Fibroblast of skin of left quadriceps (primary cell): ENCODE data around the gene FBXO27.
A peak's percentile ranks its signal among the peaks of the same experiment; 100 is the strongest.
"Not testable (repeated sequence)": the region's sequence is repeated elsewhere in the genome, so short reads cannot be mapped to it uniquely, and the experiment has no call there.

ENCODE experiments used
- DNase-seq, 2 experiments: peaks; one replicate each; pipeline ENCODE4 v3.0.0-alpha.2; 2013; ENCODE audit warnings: low read depth in 2 of 2

The FBXO27 gene, protein sequence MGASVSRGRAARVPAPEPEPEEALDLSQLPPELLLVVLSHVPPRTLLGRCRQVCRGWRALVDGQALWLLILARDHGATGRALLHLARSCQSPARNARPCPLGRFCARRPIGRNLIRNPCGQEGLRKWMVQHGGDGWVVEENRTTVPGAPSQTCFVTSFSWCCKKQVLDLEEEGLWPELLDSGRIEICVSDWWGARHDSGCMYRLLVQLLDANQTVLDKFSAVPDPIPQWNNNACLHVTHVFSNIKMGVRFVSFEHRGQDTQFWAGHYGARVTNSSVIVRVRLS

DNA sequence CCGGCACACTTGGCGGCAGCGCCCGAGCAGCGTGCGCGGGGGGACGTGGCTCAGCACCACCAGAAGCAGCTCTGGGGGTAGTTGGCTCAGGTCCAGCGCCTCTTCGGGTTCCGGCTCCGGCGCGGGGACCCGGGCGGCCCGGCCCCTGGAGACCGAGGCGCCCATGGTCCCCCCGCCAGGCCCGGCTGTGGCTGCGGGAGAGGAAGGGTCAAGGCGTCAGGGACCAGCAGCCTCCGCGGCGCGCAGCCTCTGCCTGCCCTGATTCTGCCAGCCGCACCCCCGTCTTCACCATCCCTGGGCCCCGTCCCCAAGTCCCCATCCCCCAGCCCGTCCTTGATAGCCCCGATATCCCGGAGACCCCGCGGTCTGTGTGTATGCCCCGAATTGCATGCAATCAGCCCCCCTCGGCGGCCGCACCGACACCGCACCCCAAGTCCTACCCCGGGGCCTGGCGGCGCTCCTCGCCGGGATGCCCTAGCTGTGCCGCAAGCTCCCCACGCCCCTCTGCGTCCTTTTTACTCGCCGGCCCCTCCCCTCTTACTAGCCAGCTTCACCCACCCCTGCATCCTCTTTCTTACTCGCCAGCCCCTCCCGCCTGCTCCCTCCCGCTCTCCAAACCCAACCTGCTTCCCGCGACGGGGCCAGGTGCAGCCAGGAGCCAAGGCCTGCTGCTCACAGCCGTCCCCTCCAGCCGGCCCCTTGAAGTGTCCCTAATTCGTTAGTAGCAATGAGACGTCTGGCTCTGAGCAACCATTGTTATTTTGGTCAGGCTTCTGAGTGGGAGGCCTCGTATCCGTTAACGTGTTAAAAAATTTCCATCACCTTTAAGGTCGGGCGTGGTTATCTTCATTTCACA lies at the start of gene FBXO27:
Gene FBXO27 (minus strand): TSS at position 487 of the 856 bp plus-strand sequence. CDS start 322 bp downstream, at position 165.
- DNase-seq, result no peak

DNA sequence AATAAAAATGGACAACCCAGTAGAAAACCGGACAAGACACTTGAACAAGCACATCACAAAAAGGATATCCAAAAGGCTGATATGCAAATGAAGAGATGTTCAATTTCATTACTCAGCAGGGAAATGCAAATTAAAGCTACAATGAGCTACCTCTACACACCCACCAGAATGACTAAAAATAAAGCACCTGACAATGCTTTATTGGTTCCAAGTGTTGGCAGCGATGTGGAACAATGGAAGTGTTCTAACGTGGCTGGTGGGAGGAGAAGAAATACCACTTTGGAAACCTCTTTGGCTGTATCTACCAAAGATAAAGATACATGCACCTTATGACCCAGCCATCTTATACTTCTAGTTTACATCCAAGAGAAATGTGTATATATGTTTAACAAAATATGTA lies 48.1 kb upstream of the FBXO27 start:
- no peak for DNase-seq

DNA sequence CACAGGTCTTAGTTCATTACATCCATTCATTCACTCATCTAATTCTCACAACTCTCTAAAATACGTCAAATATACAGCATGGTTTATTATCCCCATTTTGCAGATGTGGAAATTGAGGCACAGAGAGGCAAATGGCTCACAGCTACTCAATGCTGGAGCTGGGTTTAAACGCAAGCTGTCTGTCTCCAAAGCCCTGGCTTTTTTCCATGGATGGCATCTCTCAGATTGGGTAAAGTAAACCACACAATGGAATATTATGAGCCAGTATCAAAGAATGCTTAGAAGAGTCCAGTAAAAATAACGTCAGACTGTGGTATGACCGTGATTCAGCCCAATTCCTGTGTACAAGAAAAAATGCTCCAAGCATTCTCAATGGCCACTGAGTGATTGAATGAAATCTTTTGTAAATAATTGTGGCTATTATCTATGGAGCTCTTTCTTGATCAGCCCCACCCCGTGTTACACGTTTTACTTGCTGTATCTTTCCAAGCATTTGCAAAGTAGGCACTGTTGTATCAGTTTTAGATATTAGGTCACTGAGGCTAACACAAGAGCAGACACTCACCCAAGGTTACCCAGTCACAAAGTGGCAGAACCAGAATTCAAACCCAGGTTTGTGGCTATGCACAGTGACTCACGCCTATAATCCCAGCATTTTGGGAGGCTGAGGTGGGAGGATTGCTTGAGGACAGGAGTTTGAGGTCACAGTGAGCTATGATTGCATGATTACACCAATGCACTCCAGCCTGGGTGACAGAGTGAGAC lies 46.3 kb upstream of the FBXO27 start:
- peak; percentile 76 to 80 for DNase-seq

DNA sequence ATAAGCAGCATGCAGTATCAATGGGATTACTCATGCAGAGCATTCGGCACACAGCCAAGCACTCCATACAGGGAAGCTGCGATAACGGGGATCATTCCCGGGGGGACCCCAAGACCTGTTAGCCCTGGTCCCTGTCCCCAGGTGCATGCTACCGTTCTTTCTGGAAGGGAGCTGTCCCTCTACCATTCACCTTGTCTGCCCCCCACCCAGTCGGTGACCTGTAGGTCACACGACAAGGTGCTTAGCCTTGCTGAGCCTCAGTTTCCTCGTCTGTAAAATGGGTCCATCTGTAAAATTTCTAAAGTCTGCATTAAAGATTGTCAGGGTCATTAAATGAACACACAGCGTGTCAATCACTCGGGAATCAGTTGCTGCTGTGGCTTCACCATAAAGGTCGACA lies 45.0 kb upstream of the FBXO27 start:
- no peak for DNase-seq

DNA sequence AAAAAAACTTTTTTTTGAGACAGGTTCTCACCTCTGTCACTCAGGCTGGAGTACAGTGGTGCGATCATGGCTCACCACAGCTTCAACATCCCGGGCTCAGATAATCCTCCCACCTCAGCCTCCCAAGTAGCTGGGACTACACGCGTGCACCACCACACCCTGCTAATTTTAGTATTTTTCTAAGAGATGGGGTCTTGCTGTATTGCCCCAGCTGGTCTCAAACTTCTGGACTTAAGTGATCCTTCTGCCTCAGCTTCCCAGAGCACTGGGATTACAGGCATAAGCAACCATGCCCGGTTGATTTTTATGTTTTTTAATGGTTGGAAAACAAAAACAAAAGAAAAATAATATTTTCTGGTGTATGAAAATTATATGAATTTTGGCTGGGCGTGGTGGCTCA lies 42.6 kb upstream of the FBXO27 start:
- DNase-seq, result no peak

DNA sequence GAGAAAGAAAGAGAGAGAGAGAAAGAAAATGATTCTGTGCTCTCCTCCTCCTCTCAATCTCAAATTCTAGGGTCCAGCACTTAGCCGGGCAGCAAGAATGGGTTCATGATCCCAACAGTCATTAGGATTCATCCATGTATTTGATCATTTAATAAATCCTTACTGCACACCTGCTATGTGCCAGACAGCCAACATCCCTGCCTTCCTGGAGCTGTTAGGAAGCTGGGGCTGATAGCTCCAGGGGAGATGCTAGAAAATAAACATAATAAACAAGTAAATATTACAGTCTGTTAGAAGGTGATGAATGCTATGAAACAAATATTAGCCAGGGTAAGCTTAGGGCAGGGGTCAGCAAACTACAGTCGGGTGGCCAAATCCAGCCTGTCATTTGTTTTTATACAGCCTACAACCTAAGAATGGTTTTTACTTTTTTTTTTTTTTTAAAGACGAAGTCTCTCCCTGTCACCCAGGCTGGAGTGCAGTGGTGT lies 41.9 kb upstream of the FBXO27 start:
- no peak for DNase-seq

DNA sequence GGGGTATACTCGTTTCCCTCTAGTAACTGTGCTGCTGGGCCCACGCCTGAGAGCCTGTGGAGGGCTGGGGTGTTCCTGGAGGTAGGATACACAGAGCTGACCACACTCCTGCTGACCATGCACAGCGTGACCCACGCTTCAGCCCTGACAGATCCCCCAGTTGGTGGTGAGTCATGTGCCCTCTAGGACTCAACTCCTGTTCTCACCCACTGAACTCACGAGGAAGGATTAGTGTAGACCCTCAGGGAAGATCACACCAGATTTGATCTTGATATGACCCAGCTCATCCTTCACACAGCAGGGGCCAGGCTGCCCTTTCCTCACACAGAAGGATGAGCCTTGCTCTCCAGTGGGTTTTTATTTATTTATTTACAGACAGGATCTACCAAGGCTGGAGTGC lies 38.5 kb upstream of the FBXO27 start:
- DNase-seq, result no peak

DNA sequence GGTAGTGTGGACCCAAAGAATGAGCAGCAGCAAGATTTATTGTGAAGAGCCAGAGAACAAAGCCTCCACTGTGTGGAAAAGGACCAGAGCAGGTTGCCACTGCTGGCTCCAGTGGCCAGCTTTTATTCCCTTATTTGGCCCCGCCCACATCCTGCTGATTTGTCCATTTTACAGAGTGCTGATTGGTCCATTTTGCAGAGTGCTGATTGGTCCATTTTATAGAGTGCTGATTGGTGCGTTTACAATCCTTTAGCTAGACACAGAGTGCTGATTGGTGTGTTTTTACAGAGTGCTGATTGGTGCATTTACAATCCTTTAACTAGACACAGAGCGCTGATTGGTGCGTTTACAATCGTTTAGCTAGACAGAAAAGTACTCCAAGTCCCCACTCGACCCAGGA lies 35.9 kb upstream of the FBXO27 start:
- not testable (repeated sequence) for DNase-seq

DNA sequence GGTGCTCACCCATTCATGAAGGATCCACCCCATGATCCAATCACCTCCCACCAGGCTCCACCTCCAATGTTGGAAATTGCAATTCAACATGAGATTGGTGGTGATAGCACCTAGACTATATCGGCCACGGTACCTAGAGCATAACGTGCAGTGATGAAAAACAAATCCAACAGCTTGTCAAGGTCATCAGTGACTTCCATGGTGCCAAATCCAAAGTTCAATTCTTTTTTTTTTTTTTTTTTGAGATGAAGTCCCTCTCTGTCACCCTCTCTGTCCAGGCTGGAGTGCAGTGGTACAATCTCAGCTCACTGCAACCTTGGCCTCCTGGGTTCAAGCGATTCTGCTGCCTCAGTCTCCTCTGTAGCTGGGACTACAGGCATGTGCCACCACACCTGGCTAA lies 34.8 kb upstream of the FBXO27 start:
- no peak for DNase-seq

DNA sequence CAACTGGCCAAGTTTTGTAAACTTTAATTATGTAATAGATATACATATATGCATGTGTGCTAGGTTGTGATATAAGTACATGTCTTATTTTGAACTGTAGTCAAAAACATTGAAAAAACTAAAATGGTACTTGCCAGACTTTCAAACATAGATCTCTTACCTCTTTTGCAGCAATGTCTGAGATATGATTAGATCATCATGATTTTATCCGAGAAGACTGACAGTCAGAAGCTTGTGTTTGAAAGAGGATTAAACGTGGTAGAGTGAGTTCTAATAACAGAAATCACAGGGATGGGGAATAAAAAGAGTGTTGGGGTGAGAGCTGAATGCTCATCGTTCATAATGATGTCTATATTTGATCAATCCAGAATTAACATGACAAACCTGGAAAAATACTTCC lies 33.6 kb upstream of the FBXO27 start:
- no peak for DNase-seq

DNA sequence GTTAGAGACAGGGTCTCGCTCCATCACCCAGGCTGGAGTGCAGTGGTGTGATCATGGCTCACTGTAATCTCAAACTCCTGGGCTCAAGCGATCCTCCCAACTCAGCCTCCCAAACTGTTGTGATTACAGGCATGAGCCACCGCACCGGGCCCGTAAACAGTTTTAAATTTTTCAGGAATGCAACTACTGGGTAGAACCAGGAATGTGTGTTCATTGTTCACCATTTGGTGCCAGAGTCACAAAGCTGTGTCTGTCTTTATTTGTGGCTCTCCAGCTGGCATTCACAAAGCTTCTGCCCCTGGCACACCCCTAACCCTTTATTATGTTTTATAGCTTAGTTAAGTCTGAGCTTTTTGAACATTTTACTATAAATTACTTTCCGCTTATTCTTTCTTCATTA lies 32.1 kb upstream of the FBXO27 start:
- DNase-seq, result no peak

DNA sequence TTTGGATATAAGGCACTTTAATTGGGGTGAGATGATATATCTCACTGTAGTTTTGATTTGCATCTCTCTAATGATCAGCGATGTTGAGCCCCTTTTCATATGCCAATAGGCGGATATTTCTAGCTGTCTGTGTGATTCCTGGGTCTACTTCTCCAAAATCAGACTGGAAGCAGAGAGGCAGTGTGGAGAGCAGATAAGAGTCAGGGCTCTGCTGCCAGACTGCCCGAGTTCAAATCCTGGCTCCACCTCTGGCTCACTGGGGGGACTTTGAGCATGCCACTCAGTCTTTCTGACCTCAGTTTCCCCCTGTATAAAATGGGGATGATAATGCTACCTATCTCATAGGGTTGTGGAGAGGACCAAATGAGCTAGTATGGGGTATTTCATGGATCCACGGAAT lies 27.8 kb upstream of the FBXO27 start:
- no peak for DNase-seq

DNA sequence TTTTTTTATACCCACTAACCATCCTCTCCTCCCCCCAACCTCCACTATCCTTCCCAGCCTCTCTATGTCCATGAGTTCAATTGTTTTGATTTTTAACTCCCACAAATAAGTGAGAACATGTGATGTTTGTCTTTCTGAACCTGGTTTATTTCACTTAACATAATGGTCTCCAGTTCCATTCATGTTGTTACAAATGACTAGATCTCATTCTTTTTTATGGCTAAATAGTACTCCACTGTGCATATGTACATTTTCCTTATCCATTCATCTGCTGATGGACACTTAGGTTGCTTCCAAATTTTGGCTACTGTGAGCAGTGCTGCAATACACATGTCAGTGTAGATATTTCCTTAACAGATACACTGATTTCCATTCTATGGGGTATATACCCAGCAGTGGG lies 27.0 kb upstream of the FBXO27 start:
- no peak for DNase-seq

DNA sequence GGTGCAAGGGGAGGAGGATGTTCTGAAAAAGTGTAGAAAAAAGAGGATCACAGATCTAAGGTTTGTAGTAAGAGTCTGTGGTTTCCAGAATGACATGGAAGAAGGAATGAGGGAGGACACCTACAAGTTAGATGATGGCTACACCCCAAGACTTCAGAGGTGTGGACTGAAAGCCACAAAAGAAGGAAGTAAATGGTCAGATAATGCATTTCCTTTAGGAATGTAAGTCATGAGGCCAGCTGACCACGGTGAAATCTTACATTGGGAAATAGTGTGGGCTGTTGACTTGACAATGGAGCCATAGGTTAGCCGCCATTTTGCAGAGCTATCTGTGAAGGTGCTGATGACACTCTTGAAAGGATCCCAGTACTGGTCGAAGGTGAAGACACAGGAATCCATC lies 25.3 kb upstream of the FBXO27 start:
- DNase-seq, result no peak

DNA sequence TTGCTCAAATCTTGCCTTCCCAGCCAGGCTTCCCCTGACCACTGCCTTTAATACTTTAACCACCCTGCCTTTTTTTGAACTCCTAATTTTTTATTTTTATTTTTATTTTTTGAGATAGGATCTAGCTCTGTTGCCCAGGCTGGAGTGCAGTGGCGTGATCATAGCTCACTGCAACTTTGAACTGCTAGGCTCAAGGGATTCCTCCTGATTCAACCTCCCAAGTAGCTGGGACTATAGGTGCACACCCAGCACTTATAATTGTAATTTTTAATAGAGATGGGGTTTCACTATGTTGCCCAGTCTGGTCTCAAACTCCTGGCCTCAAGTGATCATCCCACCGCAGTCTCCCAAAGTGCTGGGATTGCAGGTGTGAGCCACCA lies 21.7 kb upstream of the FBXO27 start:
- no peak for DNase-seq

DNA sequence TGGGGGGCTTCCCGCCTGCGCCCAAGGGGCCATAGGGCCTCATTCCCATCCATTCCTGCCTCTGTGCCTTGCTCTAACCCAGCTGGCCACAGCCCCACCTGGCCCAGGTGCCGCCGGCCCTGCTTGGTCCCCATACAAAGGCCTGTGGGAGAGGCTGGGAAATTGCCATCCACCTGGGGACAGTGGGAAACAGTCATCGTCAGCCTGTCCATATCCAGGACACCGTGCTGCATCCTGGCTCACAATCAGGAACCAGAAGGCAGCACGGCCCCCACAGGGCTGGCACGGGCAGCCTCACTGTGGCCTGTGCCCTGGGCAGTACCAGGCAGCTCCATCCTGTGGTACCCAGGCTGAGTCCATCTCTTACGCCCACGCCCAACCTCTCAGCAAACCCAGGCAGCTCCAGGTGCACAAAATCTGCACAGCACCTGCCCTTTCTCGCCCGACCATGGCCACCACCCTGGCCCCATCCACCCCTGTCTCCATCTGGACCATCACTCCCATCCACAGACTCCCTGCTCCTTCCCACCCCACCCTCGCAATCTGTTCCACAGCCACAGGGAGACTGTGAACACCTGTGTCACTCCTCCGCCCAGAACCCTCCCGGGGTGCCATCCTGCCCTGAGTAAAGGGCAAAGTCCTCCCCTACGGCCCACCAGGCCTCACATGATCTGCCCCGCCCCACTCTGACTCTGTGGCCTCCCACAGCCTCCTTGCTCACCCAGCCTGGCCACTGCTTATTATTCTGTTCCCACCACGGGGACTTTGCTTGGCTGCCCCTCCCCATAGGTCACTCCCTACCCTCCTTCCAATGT lies 21.1 kb upstream of the FBXO27 start:
- DNase-seq, result no peak

DNA sequence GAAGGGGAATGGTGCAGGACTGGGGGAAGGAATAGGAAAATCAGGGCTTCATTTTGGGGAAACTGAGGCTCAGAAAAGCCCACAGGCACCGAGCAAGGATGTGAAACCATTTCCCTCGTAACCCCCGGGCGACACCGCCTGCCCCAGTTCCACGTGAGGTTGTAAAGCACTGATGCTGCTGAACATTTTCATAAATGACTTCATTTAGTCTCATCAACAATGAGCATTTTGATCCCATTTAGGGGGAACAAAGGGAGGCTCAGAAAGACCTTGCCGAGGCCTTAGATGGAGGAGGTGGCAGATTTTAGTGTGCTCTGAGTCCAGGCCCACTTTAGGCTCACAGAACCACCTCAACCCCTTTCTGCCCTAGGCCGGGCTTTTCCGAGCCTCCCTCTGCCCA lies 20.5 kb upstream of the FBXO27 start:
- no peak for DNase-seq

DNA sequence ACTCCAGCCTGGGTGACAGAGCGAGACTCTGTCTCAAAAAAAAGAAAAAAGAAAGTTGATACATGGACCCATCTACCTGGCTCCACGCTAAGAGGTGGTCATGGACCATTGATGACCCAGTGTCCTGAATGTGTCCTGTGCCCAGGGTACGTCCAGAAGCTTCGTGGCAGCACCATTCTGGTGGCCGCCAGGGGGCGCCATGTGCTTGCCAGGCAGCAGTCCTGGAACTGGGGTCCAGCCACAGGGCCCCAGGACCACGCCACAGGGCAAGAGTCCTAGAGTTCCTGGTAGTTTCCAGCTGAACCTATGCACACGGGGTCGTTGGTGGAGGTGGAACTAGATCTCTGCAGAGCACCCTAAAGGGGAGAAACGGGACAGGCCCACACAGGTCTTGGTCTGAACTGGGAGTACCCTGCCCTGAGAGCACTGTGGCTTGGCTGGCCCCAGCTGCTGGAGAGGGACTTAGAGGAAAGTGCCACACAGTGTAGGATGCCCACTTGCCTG lies 19.9 kb upstream of the FBXO27 start:
- DNase-seq, result no peak

DNA sequence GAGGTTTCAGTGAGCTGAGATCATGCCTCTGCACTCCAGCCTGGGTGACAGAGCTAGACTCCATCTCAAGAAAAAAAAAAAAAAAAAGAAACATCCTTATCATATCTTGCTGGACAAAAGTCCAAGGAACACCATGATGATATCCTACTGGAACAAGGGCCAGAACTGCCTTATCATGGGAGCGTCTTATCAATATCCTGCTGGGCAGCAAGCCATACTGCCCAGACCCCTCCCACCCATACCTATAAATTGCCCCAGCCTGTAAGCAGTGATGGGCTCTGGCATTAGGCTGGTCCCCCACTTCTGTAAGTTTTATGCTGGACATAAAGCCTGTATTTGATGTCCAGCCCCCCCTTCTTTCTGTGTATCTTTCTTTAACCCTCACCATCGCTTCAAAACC lies 14.7 kb upstream of the FBXO27 start:
- no peak for DNase-seq

DNA sequence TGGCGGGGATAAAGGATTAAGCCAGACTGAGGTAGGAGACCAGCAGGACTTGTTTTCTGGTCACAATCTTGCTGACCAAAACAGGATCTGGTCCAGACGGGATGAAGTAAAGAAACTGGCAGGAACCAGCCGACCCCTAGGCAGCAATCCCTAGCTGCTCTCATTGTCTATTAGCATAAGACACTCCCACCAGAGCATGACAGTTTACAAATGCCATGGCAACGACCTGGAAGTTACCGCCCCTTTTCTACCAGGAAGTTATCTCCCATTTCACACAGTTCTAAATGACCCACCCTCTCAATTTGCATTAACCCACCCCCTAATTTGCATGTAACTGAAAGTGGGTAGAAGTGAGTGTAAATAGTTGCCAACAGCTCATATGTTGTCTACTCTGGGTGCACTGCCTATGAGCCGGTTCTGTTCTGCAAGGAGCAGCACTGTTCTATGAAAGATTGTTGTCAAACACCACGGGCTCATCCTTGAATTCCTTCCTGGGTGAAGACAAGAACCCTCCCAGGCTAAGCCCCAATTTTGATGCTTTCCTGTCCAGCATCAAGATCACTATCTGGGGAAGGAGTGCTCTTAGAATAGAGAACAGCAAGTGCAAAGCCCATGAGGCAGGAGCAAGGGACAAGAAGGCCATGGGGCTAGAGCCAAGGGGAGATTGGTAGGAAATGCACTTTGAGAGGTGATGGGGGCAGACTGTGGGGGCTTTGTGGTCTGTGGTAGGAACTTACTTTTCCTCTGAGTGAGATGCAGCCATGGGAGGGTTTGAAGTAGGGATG lies 13.9 kb upstream of the FBXO27 start:
- no peak for DNase-seq

DNA sequence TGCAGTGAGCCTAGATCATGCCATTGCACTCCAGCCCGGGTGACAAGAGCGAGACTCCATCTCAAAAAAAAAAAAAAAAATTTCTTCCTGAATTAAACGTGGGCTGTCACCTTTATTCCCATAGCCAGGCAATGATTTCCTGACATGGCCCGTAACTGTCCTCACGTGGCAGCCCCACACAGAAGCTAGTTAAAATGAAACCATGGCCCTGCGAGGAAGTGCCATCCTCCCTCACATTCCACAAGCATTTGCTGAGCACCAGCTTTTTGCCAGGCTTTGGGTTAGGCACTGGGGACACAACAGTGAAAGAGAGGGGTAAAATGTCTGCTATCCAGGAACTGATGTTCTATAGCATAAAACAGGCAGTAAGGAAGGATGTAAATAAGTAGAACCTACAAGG lies 13.2 kb upstream of the FBXO27 start:
- DNase-seq, result no peak
